ENCODE data around the gene RGPD8. TPM values are rescaled to one million over a fixed set of nuclear protein-coding genes. Genes with fewer than 3 reads are reported as not detected.
"Not testable (repeated sequence)": the region's sequence is repeated elsewhere in the genome, so short reads cannot be mapped to it uniquely, and the experiment has no call there.

The RGPD8 gene
- total RNA-seq, 1 experiment from 2014 or later: 7.9 TPM

GRCh38 chr2:112444256-112444655 is 10.8 kb upstream of the RGPD8 start:
- not testable (repeated sequence) for H3K27me3 ChIP-seq, H3K4me3 ChIP-seq

GRCh38 chr2:112438603-112439261 is 5.3 kb upstream of the RGPD8 start:
- not testable (repeated sequence) for H3K9me3 ChIP-seq, H3K36me3 ChIP-seq, DNase-seq, H3K27me3 ChIP-seq, H3K4me3 ChIP-seq

More at GRCh38 chr2:112444256-112444655, 10.8 kb upstream of the RGPD8 start:
- not testable (repeated sequence) for DNase-seq, H3K9me3 ChIP-seq, H3K36me3 ChIP-seq

GRCh38 chr2:112437405-112437831 is 4.0 kb upstream of the RGPD8 start:
- H3K36me3 ChIP-seq, H3K27me3 ChIP-seq, H3K9me3 ChIP-seq, DNase-seq, H3K4me3 ChIP-seq: not testable (repeated sequence)

GRCh38 chr2:112436993-112437392 is 3.5 kb upstream of the RGPD8 start:
- not testable (repeated sequence) for H3K9me3 ChIP-seq, DNase-seq, H3K27me3 ChIP-seq, H3K4me3 ChIP-seq, H3K36me3 ChIP-seq

- not testable (repeated sequence) for H3K27me3 ChIP-seq, DNase-seq, H3K36me3 ChIP-seq, H3K9me3 ChIP-seq, H3K4me3 ChIP-seq
These were observed 2.4 kb upstream of the RGPD8 start for GRCh38 chr2:112435716-112436431.

GRCh38 chr2:112434890-112435715 is 1.7 kb upstream of the RGPD8 start:
- not testable (repeated sequence) for H3K9me3 ChIP-seq, H3K27me3 ChIP-seq, H3K36me3 ChIP-seq, DNase-seq, H3K4me3 ChIP-seq

- Histone ChIP-seq H3K27me3 (no peaks in the 10 kb centered on the region), H3K36me3 (no peaks in the 10 kb centered on the region)
- no peak for DNase-seq
These were observed 686 bp upstream of the RGPD8 start for GRCh38 chr2:112433932-112434730.

GRCh38 chr2:112432735-112433479 is 538 bp downstream of the RGPD8 start:
- not testable (repeated sequence) for H3K36me3 ChIP-seq, H3K27me3 ChIP-seq, H3K9me3 ChIP-seq
- H3K4me3 ChIP-seq: peak overlapping the region; percentile 59
- peak; percentile 63 for DNase-seq

More at GRCh38 chr2:112433932-112434730, 686 bp upstream of the RGPD8 start:
- no peak overlapping the region; the same call in 1 of the 2 replicates for H3K4me3 ChIP-seq
- no peaks in the 10 kb centered on the region for H3K9me3 ChIP-seq

GRCh38 chr2:112432390-112432734 is 1.1 kb downstream of the RGPD8 start:
- not testable (repeated sequence) for H3K9me3 ChIP-seq, H3K27me3 ChIP-seq, DNase-seq, H3K36me3 ChIP-seq
- peak overlapping the region; percentile 59 for H3K4me3 ChIP-seq

- H3K9me3 ChIP-seq, H3K27me3 ChIP-seq, H3K36me3 ChIP-seq, DNase-seq: not testable (repeated sequence)
- peak overlapping the region; percentile 59 for H3K4me3 ChIP-seq
These were observed 1.7 kb downstream of the RGPD8 start for GRCh38 chr2:112431587-112432295.

- not testable (repeated sequence) for DNase-seq, H3K36me3 ChIP-seq, H3K4me3 ChIP-seq, H3K27me3 ChIP-seq, H3K9me3 ChIP-seq
These were observed 8.9 kb downstream of the RGPD8 start for GRCh38 chr2:112424553-112424952.

GRCh38 chr2:112416860-112417259 is 16.6 kb downstream of the RGPD8 start:
- not testable (repeated sequence) for H3K36me3 ChIP-seq, DNase-seq, H3K4me3 ChIP-seq, H3K27me3 ChIP-seq, H3K9me3 ChIP-seq

GRCh38 chr2:112360055-112360454 is 73.4 kb downstream of the RGPD8 start:
- not testable (repeated sequence) for H3K4me3 ChIP-seq, H3K27me3 ChIP-seq, H3K9me3 ChIP-seq, H3K36me3 ChIP-seq, DNase-seq

GRCh38 chr2:112354335-112354734 is 79.1 kb downstream of the RGPD8 start:
- DNase-seq, H3K36me3 ChIP-seq, H3K9me3 ChIP-seq, H3K27me3 ChIP-seq, H3K4me3 ChIP-seq: not testable (repeated sequence)

- H3K4me3 ChIP-seq, H3K9me3 ChIP-seq, DNase-seq, H3K27me3 ChIP-seq, H3K36me3 ChIP-seq: not testable (repeated sequence)
These were observed 80.4 kb downstream of the RGPD8 start for GRCh38 chr2:112352809-112353603.
